ENCODE measurements around the gene FSCN2.

DNA sequence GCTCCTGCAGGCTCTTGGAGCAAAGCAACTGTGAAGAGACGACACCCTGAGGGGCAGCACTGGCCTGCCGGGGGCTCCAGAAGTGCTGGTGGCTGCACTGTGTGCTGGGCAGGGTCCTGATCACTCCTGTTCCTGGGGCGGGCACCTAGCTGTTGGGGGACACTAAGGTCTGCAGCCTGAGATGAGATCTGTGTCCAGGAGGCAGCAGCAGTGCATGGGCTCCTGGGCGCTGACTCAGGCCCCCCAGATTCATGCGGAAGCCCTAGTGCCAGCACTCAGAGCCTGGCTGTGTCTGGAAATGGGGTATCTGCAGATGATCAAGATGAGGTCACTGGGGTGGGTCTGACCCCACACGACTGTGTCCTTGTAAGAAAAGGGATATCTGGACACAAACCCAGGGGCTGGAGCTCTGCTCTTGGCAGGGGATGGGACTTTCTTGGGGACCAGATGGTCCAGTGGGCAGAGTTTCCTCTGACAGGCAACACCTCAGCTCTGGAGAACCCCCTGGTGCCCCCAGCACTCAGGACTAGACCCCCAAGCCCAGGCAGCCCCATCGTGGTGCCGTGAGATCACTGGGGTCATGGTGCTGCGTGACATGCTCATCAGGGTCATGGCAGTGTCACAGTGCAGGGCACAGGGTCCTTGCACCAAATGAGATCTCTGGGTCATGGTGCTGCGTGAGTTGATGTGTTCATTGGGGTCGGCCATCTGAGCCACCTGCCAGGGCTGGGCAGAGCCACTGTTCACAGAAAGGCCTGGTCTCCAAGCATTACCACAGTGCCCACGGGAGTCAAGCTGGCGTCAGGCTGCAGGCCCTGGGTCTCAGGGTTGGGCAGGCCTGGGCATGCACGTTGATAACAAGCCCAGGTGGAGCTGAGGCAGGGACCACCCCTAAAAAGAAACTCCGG, 14.5 kb downstream of the FSCN2 start:
- TF ChIP-seq, protein P1, sequence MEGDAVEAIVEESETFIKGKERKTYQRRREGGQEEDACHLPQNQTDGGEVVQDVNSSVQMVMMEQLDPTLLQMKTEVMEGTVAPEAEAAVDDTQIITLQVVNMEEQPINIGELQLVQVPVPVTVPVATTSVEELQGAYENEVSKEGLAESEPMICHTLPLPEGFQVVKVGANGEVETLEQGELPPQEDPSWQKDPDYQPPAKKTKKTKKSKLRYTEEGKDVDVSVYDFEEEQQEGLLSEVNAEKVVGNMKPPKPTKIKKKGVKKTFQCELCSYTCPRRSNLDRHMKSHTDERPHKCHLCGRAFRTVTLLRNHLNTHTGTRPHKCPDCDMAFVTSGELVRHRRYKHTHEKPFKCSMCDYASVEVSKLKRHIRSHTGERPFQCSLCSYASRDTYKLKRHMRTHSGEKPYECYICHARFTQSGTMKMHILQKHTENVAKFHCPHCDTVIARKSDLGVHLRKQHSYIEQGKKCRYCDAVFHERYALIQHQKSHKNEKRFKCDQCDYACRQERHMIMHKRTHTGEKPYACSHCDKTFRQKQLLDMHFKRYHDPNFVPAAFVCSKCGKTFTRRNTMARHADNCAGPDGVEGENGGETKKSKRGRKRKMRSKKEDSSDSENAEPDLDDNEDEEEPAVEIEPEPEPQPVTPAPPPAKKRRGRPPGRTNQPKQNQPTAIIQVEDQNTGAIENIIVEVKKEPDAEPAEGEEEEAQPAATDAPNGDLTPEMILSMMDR (optimal IDR thresholded peaks at IDR 0.05 in 1 of 3, IDR thresholded peaks at IDR 0.05 in 1 of 3, conservative IDR thresholded peaks at IDR 0.05 in 1 of 3; ENCODE audit: extremely low read depth in 1 of 3, insufficient read depth in 2 of 3, low read length in 3 of 3): no peak
- TF ChIP-seq EZH2 (IDR thresholded peaks at IDR 0.05; ENCODE audit: low read length): no peak
